B cell (primary cell): Measurements from ENCODE around the gene LARP4. TPM values are rescaled to one million over a fixed set of nuclear protein-coding genes. Genes with fewer than 3 reads are reported as not detected.
"Not testable (repeated sequence)": the region's sequence is repeated elsewhere in the genome, so short reads cannot be mapped to it uniquely, and the experiment has no call there.

Experiments used
- ATAC-seq: fragments of 200-7000 bp; cut with Tn5 transposase; one replicate; pipeline ENCODE4 v1.10.0; 2021; ENCODE audit warnings: low read depth, mild to moderate bottlenecking, moderate number of reproducible peaks, moderate library complexity
- CTCF ChIA-PET: fragments of 350-600 bp; sonication (Branson Sonifier 250); formaldehyde crosslinking; loops from one replicate; lab custom pipeline; 2021; ENCODE audit warnings: antibody characterized with exemption, inconsistent platforms; lab: Charles Lee
- POLR2A ChIA-PET: fragments of 350-600 bp; sonication (Branson Sonifier 250); formaldehyde crosslinking; loops from one replicate; lab custom pipeline; 2021; ENCODE audit warnings: antibody characterized with exemption; lab: Charles Lee
- DNase-seq: peaks from one replicate; pipeline ENCODE4 v3.0.0; 2013
- H2AFZ ChIP-seq: 2 replicates; pipeline ENCODE4 v1.6.1; 2012; ENCODE audit warnings: mild to moderate bottlenecking, low read depth, low read length; ENCODE audit not compliant: insufficient read depth, poor library complexity, severe bottlenecking
- H3K27ac ChIP-seq, 2 donors: 1 replicate in 1 of 2; 2 replicates in 1 of 2; pipeline ENCODE4 v1.5.1; 2012 to 2013; ENCODE audit warnings: low read length in 2 of 2, mild to moderate bottlenecking in 2 of 2, moderate library complexity in 1 of 2
- H3K27me3 ChIP-seq, 4 experiments: fragments of 200-600 bp in 1 of 4; sonication (generic) in 1 of 4; replicated peaks in 1 of 4; 1 replicate in 2 of 4; 2 replicates in 2 of 4; pipeline versions ENCODE4 v1.6.1 to v1.7.0; 2013 to 2016; ENCODE audit warnings: low read length in 3 of 4, mild to moderate bottlenecking in 2 of 4, mixed read lengths in 1 of 4, moderate library complexity in 1 of 4; ENCODE audit not compliant: insufficient read depth in 4 of 4, control insufficient read depth in 3 of 4; ENCODE audit errors: control extremely low read depth in 1 of 4
- H3K36me3 ChIP-seq, 2 experiments: replicated peaks in 1 of 2; 1 replicate in 1 of 2; 2 replicates in 1 of 2; pipeline versions ENCODE4 v1.6.1 to v1.7.1; 2013; ENCODE audit warnings: low read length in 1 of 2; ENCODE audit not compliant: insufficient read depth in 2 of 2, control insufficient read depth in 1 of 2; ENCODE audit errors: control extremely low read depth in 1 of 2, extremely low read depth in 1 of 2
- H3K4me1 ChIP-seq, 2 donors: fragments of 200-600 bp in 1 of 2; sonication (generic) in 1 of 2; 1 replicate in 1 of 2; 2 replicates in 1 of 2; pipeline versions ENCODE4 v1.5.1 to v1.6.1; 2013 to 2017; ENCODE audit warnings: low read length in 2 of 2; ENCODE audit not compliant: control insufficient read depth in 2 of 2, insufficient read depth in 2 of 2
- H3K4me2 ChIP-seq: replicated peaks from 2 replicates; pipeline ENCODE3; 2012; ENCODE audit warnings: mild to moderate bottlenecking, low read depth, low read length; ENCODE audit not compliant: poor library complexity, severe bottlenecking
- H3K4me3 ChIP-seq, 5 experiments: fragments of 200-600 bp in 1 of 5; sonication (generic) in 1 of 5; 1 replicate in 3 of 5; 2 replicates in 2 of 5; pipeline versions ENCODE4 v1.5.1 to v1.7.0; 2011 to 2016; ENCODE audit warnings: low read length in 4 of 5, mild to moderate bottlenecking in 4 of 5, low read depth in 2 of 5, control low read depth in 1 of 5, moderate library complexity in 1 of 5; ENCODE audit not compliant: insufficient read depth in 1 of 5; ENCODE audit errors: control extremely low read depth in 1 of 5, extremely low read depth in 1 of 5
- H3K79me2 ChIP-seq: fragments of 200-600 bp; sonication (generic); one replicate; pipeline ENCODE4 v1.6.0; 2016; ENCODE audit warnings: low read length; ENCODE audit not compliant: control insufficient read depth, insufficient read depth
- H3K9ac ChIP-seq: fragments of 200-600 bp; sonication (generic); 2 replicates; pipeline ENCODE4 v1.6.1; 2017; ENCODE audit warnings: mild to moderate bottlenecking, low read length, moderate library complexity
- H3K9me3 ChIP-seq, 3 donors: one replicate each; pipeline versions ENCODE4 v1.6.1 to v1.7.1; 2013; ENCODE audit warnings: low read length in 2 of 3; ENCODE audit not compliant: control insufficient read depth in 2 of 3, insufficient read depth in 1 of 3; ENCODE audit errors: control extremely low read depth in 1 of 3
- H4K20me1 ChIP-seq: 2 replicates; pipeline ENCODE4 v1.6.0; 2012; ENCODE audit warnings: mild to moderate bottlenecking, low read length; ENCODE audit not compliant: insufficient read depth, control insufficient read depth, poor library complexity, severe bottlenecking
- H3K27ac Mint-ChIP-seq: one replicate; pipeline ENCODE4 v1.8.0; 2021; ENCODE audit warnings: mixed read lengths
- H3K27me3 Mint-ChIP-seq: one replicate; pipeline ENCODE4 v1.8.0; 2021; ENCODE audit warnings: mixed read lengths
- H3K4me1 Mint-ChIP-seq: one replicate; pipeline ENCODE4 v1.8.0; 2021; ENCODE audit warnings: mixed read lengths
- H3K4me3 Mint-ChIP-seq: one replicate; pipeline ENCODE4 v1.8.0; 2021; ENCODE audit warnings: mixed read lengths
- H3K9me3 Mint-ChIP-seq: one replicate; pipeline ENCODE4 v1.8.0; 2022; ENCODE audit warnings: mixed read lengths; ENCODE audit not compliant: insufficient read depth
- CTCF ChIP-seq: fragments of 200-600 bp; IDR thresholded peaks from one replicate; pipeline ENCODE4 v1.8.0; 2022; ENCODE audit warnings: antibody characterized with exemption, mild to moderate bottlenecking
- EZH2 ChIP-seq: IDR thresholded peaks from 2 replicates; pipeline ENCODE4 v1.6.1; 2012; ENCODE audit warnings: borderline replicate concordance, low read depth, mild to moderate bottlenecking, moderate library complexity, low read length; ENCODE audit not compliant: insufficient read depth, poor library complexity, severe bottlenecking
- WGBS: methylation state at CpG from one replicate; pipeline ENCODE4 v1.1.5; 2013; ENCODE audit warnings: missing lambda C conversion rate; ENCODE audit not compliant: insufficient coverage; 5-methylcytosine and 5-hydroxymethylcytosine counted together
- intact Hi-C: fragments of 100-400 bp; cut with micrococcal nuclease; formaldehyde crosslinking; loops from one replicate; pipeline ENCODE4 v1.10.0; 2022
- polyA plus RNA-seq: library from polyadenylated mRNA; depleted of rRNA; stranded (reverse); fragments of >200 nt; gene quantifications from 2 replicates; pipeline ENCODE4 v1.2.3, GENCODE V29; 2012
- total RNA-seq, 2 donors: library from RNA; stranded (reverse); fragments of 120-200 nt in 1 of 2; gene quantifications; 1 replicate in 1 of 2; 2 replicates in 1 of 2; pipeline versions ENCODE4 v1.2.3 to v1.2.4, GENCODE V29; 2013 to 2022

The LARP4 gene
- total and polyA plus RNA-seq, 2 donors (not counting 1 experiment from before 2014, with no cell fraction given): 5.5 to 48.4 TPM

DNA sequence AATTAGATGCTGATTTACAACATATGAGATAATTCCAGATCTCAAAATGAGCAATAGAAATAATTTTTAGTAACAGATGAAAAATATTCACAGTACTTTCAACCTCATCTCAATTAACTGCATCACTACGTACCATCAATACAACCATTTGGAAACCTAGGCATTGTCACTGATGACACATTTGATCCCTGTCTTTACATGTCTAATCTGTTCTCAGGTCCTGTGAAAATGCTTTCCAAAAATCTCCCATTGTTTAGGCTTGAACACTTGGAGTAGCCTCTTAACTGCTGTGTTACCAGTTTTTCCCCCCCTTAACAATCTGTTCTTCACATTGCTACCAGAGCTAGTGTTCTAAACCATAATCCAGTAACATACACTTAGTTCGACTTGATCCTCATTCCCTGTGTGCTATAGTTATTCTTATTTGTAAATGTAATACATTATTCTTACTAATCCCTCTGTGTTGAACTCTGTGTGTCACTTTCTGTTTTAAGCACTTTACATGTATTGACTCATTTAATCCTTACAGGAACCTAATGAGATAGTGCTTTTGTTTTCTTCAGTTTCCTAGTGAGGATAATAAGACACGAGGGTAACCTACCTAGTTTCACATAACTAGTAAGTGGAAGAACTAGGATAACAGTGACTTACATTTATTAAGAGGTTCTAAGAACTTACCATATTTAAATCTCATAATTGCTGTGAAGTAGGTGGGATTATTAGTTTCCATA is 41.7 kb downstream of the LARP4 start:
- Histone ChIP-seq H3K4me2 (no peak overlapping the region), H4K20me1 (no peaks in the 10 kb centered on the region), H3K4me3 (no peak overlapping the region), H3K27ac (no peak overlapping the region), H3K9ac (no peak overlapping the region), H3K4me1 (no peaks in the 10 kb centered on the region), H3K79me2 (no peaks in the 10 kb centered on the region), H3K9me3 (no peaks in the 10 kb centered on the region), H3K36me3 (peaks cover 14 to 41% of the 10 kb centered on the region in 2 experiments), H3K27me3 (no peaks in the 10 kb centered on the region), H2AFZ (no peak overlapping the region)
- DNase-seq (no peak), ATAC-seq (no peak)
- POLR2A ChIA-PET: no interaction called here
- CTCF ChIA-PET: no interaction called here
- WGBS: 100% methylated on average over 1 of the region's 3 CpGs
- Mint-ChIP-seq H3K27ac (no peak overlapping the region), H3K9me3 (no peaks in the 10 kb centered on the region), H3K27me3 (no peaks in the 10 kb centered on the region), H3K4me3 (no peak overlapping the region), H3K4me1 (no peaks in the 10 kb centered on the region)
- no peak for TF ChIP-seq EZH2
- no peak for TF ChIP-seq CTCF
- intact Hi-C loops: no loop called here

GRCh38 chr12:50449671-50450070 is 49.0 kb downstream of the LARP4 start:
- peaks cover 0 to 20% of the 10 kb centered on the region in 2 experiments for H3K36me3 ChIP-seq
- H3K27ac ChIP-seq, H4K20me1 ChIP-seq, H3K27ac Mint-ChIP-seq, H3K9ac ChIP-seq, H2AFZ ChIP-seq, H3K4me1 ChIP-seq, H3K4me3 ChIP-seq, ATAC-seq, DNase-seq, CTCF ChIA-PET, intact Hi-C loops, H3K4me1 Mint-ChIP-seq, H3K79me2 ChIP-seq, POLR2A ChIA-PET, H3K27me3 Mint-ChIP-seq, H3K4me3 Mint-ChIP-seq, H3K9me3 Mint-ChIP-seq, H3K9me3 ChIP-seq, H3K27me3 ChIP-seq, H3K4me2 ChIP-seq: not testable (repeated sequence)
- no CpG with 5 or more reads among the region's 5 CpGs for WGBS
